Activated naive CD4-positive, alpha-beta T cell treated with anti-CD3 and anti-CD28 coated beads, Interleukin-2, amount 50 U/mL, for 16 hours (primary cell): ENCODE measurements around the gene BTN1A1.
"Not testable (repeated sequence)": the region's sequence is repeated elsewhere in the genome, so short reads cannot be mapped to it uniquely, and the experiment has no call there.

Experiments
- DNase-seq: peaks from one replicate; pipeline ENCODE4 v3.0.0-alpha.2; 2020

The BTN1A1 gene

GRCh38 chr6:26541579-26541978, 41.5 kb downstream of the BTN1A1 start:
- no peak for DNase-seq

GRCh38 chr6:26543953-26544352, 43.9 kb downstream of the BTN1A1 start:
- DNase-seq = no peak

GRCh38 chr6:26544473-26544872, 44.4 kb downstream of the BTN1A1 start:
- DNase-seq = no peak

- DNase-seq = no peak
Observed at GRCh38 chr6:26545627-26546026, 45.5 kb downstream of the BTN1A1 start.

DNA sequence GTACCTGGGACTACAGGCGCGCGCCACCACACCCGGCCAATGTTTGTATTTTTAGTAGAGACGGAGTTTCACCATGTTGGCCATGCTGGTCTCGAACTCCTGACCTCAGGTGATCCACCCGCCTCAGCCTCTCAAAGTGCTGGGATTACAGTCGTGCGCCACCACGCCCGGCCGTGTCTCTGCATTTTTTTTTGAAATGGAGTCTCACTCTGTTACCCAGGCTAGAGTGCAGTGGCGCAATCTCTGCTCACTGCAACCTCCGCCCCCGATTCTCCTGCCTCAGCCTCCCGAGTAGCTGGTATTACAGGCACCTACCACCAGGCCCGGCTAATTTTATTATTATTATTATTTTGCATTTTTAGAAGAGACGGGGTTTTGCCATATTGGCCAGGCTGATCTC, 47.3 kb downstream of the BTN1A1 start:
- DNase-seq = not testable (repeated sequence)

GRCh38 chr6:26550250-26550993, 50.3 kb downstream of the BTN1A1 start:
- peak; percentile 62 for DNase-seq

DNA sequence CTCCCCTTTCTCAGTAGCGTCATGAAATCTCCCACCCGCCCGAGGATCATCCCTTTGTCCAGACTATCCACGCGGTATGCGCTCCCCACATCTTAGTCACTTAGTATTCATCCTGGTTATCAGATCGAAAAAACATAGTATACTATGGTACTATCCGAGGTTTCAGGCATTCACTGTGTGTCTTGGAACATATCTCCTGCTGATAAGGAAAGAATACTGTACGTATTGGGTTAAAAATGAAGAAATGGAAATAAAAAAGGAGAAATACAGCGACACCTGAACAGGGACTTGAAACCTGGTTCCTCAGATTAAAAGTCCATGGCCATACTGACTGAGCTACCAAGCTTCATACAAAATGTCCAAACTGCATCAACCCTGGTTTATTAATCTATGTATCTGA, 52.1 kb downstream of the BTN1A1 start:
- DNase-seq = no peak

DNA sequence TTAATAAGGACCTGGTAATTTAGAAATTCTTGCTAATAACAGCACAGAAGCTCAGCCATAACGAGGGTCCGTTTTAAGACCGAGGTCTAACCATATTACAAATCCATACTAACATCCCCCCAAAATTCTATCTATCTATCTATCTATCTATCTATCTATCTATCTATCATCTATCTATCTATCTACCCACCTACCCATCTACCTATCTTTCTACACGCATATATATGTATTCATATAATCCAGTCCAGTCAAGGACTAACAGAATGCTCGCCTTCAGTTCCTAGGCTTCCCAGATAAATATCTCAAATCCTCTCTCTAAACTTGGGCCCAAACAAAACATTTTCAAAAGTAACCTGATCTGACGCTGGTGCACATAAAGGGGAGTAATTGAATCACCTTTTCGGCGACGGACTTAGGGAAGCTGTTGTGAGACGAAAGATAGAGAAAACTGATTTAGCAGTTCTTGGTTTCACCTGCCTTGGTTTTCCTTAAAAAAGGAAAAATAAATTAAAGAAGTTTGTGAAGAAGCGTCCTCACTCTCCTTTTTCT, 52.6 kb downstream of the BTN1A1 start:
- DNase-seq = no peak

DNA sequence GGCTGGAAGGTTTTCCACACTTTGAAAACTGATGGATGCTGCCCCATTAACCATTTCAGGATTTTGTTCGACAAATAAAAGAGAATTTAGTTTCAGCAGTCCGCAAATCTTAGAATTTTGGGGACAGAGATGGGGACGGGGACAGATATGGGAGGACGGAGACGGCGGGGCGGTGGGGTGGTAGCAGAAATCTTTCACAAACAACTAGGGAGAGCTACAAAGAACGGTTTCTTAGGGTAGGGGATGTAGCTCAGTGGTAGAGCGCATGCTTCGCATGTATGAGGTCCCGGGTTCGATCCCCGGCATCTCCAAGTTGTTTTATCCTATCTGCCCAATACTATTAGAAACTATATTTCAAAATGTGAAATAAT, 53.1 kb downstream of the BTN1A1 start:
- DNase-seq = peak; percentile 79

DNA sequence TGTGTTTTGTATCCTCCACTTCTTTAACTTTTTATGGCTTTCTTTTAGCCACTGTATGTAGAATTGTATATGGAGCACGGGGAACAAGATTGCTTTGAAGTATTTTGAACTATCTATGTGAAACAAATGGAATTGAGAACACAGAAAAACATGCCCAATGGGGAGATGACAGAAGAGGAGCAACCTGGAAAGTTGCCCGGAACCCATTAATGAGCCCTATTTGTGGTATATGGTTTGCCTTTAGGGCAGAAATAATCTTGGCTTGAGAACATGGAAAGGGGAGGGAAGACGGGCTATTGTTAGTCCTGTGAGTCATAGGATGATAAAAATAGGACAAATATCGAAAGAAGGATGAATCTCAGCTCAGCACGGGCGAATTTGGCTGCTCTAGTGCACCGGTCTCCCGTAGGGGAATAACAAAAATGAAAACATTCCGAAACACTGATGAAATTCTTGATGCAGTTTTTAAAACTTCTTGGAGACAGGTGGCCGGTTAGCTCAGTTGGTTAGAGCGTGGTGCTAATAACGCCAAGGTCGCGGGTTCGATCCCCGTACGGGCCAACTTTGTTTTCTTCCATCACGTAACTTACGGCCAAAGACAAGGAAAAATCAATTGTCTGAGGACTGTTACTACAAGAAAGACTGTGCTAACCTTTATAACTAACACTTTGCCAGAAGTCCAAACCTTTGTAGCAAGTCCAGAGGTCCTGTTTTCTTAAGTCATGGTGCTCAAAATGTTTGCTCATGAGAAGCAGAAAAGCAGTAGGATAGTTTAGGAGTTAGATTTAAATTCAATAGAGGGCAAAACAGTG, 53.7 kb downstream of the BTN1A1 start:
- peak; percentile 80 for DNase-seq

GRCh38 chr6:26554447-26554696, 54.3 kb downstream of the BTN1A1 start:
- DNase-seq = no peak

DNA sequence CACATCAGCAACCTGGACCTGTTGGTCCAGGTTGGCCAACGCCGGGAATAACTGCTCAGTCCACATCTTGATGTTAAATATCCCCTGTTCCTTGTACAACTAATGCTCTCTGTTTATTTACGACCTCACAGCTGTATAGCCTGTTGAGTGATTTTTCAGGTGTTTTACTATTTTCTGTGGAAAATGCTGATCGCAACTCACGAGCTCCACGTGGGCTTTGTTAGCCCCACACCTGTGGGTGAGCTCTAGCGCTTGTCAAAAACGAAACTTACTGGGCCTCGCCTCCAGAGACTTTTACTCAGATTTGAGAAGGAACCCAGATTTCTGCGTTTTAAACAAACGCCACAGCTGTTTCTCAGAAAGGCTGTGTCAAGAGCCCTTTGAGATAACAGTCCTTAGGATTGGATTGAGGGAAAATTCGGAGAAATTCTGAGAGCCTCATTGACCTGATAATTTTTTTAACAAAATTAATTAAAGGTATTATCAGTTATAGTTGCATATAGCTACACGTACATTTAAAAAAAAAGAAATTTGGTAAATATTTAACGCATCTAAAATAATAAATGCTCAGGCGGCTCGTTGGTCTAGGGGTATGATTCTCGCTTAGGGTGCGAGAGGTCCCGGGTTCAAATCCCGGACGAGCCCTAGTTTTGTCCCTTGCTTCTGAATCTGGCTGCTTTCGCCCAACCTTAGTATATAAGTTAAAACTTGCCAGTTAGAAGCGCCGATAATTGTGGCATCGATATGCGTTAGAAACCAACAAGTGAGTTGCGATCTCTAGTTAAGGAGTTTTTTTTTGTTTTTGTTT, 54.8 kb downstream of the BTN1A1 start:
- DNase-seq = peak; percentile 63

DNA sequence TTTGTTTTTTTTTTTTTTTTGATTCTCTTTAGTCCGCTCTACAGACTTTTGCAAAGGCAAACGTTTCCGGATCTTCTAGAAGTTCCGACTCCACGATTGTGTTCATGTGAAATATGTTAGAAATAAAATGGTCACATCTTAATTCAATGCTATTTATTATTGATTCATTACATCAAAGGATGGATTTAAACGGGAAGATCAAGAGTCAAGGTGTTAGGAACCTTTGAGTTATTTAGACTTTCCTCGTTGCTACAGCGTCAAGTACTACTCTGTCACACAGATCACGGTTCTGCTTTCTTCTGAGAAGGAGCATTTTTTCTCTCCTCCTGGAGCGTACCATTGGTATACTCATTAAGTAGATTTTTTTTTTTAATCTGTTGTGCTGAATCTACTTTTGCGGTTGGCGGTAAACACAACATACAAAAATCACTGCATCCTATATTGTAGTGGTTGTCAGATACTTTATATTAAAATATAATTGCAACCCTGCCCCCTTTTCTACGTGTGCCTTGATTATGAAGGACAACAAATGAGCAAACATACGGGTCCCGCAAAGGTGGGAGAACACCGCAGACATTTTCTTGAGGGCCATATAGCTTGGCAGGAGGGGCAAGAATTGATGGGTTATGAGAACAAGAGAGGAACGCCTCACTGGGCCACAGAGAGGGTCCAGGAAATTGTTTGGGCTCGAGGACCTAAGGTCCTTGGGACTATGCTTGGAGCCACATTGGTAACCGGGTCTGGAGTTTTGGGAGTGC, 55.6 kb downstream of the BTN1A1 start:
- DNase-seq = no peak

GRCh38 chr6:26556263-26557070, 56.4 kb downstream of the BTN1A1 start:
- DNase-seq = peak; percentile 46
